HG02642 (cell line): Measurements from ENCODE around the gene IFI27L1.

Source experiments
- ATAC-seq: cut with Tn5 transposase; IDR thresholded peaks from one replicate; pipeline ENCODE4 v1.9.1; 2021; ENCODE audit warnings: mild to moderate bottlenecking; ENCODE audit not compliant: unreplicated experiment, poor library complexity

Gene IFI27L1

GRCh38 chr14:94112513-94113063, 31.5 kb downstream of the IFI27L1 start:
- ATAC-seq = no peak

DNA sequence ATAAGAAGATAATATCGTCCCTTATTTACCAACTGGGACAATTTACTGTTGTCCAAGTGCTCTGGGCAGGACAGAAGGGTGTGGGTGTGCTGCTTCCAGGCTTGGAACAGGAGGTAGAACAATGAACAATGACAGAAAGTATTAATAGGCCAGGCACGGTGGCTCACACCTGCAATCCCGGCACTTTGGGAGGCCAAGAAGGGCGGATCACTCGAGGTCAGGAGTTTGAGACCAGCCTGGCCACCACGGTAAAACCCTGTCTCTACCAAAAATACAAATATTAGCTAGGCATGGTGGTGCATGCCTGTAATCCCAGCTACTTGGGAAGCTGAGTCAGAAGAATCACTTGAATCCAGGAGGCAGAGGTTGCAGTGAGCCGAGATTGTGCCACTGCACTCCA, 32.0 kb downstream of the IFI27L1 start:
- ATAC-seq = no peak

DNA sequence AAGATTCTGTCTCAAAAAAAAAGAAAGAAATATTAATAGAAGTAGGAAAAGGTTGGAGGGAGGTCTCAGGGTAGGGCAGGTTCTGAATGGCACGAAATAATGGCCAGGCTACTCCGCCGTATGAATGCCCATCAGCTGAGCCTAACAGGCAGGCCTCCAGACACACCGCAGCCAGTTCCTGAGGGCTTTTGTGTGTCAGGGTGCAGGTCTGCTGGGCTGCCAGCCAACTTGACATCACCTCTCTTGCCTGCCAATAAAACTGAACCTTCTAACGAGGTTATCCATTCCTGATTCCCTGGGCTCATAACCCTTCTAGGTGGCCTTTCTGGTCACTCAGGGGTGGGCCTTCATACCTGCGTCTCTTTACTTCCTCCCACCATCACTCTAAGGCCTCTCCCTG, 32.4 kb downstream of the IFI27L1 start:
- ATAC-seq = no peak

DNA sequence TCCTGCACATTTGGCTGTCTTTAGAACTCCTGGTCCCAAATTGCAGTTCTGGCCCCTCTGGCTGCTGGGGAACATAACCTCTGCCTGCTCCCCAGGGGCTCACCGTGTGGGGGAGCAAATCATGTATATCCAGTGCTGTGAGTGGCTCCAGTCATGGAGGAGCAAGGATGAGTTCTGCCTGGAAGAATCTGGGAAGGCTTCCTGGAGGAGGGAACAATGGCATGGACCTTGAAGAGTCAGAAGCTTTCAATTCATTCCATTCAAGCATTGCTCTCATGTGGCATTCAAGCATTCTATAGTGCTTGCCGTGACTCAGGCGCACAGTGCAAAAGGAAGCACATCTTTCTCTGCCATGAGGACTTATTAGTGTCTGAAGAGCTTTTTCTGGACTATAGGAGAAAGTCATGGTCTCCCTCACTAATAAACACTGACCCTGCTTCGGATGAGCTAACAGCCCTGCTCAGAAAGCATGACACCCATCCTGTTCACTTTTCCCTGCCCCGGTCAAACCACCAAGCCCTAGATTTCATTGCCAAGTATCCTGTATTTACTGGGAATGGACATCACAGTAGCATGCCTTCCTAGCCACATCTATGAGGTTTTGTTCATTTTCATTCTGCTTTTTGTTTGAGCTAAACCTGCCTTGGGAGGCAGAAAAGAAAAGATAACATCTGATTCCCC, 32.9 kb downstream of the IFI27L1 start:
- no peak for ATAC-seq

DNA sequence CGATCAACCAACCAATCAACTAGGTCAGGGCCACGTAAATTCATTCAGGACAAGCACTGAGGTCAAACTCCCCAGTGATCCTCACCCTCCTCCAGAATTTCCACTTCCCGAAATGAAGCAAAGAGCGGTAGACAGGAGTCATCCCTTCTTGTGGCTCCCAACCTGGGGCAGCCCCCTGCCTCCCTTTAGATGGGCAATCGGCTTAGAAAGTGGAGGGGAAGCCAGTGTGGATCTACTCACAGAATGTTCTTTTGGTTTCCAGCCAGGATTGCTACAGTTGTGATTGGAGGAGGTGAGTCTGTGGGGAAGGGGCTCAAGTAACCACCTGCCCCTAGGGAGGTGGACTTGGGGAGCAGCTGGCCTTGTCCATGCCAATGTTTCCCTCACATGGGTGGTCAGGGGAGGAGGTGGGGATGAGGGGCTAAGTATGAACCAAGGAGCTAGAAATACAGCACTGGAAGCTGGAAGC, 33.5 kb downstream of the IFI27L1 start:
- no peak for ATAC-seq

- no peak for ATAC-seq
Observed at GRCh38 chr14:94115058-94115591, 34.0 kb downstream of the IFI27L1 start.

GRCh38 chr14:94115631-94116030, 34.5 kb downstream of the IFI27L1 start:
- ATAC-seq = no peak

GRCh38 chr14:94116701-94117100, 35.6 kb downstream of the IFI27L1 start:
- no peak for ATAC-seq

GRCh38 chr14:94117856-94118255, 36.7 kb downstream of the IFI27L1 start:
- ATAC-seq = no peak

GRCh38 chr14:94119071-94119470, 38.0 kb downstream of the IFI27L1 start:
- ATAC-seq = no peak

DNA sequence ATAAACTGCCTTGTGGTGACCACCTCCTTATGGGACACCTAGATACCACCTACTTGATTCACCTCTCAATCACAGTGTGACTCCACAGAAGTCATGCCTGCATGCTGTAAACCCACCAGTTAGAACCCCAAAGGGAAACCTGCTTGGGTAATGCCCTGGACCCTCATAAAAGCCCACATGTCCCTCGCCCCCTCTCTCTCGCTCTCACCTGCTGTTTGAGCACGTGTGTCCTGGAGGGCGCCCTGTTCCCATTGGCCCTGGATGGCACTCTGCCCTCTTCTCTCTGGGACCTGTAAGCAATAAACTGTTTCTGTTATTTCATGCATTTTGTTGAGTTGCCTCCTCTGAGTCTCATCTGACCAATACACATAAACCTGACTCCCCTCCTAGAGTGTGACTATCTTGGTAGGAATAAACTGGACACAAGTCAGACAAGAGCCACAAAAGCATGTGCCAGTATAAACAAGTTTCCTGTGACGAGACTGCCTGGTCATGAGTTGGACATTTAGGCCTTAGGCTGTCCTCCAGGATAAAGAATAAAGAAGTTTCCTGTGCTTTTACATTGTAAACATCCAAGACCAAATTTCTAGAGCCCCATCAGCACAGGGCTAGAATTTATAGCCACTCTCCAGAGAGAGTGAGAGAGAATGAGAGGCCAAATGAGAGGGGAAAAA, 39.7 kb downstream of the IFI27L1 start:
- no peak for ATAC-seq

GRCh38 chr14:94121485-94121884, 40.4 kb downstream of the IFI27L1 start:
- no peak for ATAC-seq

- no peak for ATAC-seq
Observed at GRCh38 chr14:94122438-94122837, 41.3 kb downstream of the IFI27L1 start.

DNA sequence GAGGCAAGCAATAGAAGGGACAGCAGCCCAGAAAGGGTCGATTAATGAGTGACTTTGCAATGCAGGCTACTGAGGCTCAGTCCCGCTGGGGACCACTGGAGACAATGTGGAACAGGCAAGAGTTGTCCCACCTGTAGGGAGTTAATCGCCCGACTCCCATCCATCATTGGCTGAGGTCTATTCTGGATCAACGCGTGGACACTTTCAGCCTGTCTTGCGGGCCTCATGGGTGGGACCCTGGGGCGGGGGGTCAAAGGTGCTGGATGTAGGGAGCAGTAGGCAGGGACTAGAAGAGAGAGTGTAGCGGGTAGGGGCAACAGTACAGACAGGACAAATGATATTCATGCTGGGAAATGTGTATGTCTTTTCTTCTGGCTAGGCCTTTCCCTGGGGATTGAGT, 42.2 kb downstream of the IFI27L1 start:
- no peak for ATAC-seq

GRCh38 chr14:94123868-94124267, 42.8 kb downstream of the IFI27L1 start:
- ATAC-seq = no peak

GRCh38 chr14:94124582-94125377, 43.7 kb downstream of the IFI27L1 start:
- no peak for ATAC-seq

GRCh38 chr14:94125659-94126418, 44.7 kb downstream of the IFI27L1 start:
- no peak for ATAC-seq

- ATAC-seq = no peak
Observed at GRCh38 chr14:94126419-94126677, 45.2 kb downstream of the IFI27L1 start.

DNA sequence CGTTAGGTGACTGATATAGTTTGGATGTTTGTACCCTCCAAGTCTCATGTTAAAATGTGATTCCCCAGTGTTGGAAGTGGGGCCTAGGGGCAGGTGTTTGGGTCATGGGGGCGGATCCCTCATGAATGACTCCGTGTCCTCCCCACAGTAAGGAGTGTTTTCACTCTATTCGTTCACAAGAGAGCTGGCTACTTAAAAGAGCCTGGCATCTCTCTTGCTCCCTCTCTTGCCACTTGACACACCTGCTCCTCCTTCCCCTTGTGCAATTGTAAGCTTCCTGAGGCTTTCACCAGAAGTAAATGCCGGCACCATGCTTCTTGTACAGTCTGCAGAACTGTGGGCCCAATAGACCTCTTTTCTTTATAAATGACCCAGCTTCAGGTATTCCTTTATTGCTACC, 45.7 kb downstream of the IFI27L1 start:
- ATAC-seq = no peak

- no peak for ATAC-seq
Observed at GRCh38 chr14:94127330-94127729, 46.2 kb downstream of the IFI27L1 start.
